K562 (cell line): ENCODE measurements around the gene NLRP9. TPM values are rescaled to one million over a fixed set of nuclear protein-coding genes. Genes with fewer than 3 reads are reported as not detected.

Experiments used
- BMI1 ChIP-seq: fragments of 150-350 bp; IDR thresholded peaks from 2 replicates; pipeline ENCODE4 v1.6.1; 2014; ENCODE audit warnings: low read length
- MTA1 ChIP-seq: fragments of 450-650 bp; IDR thresholded peaks from 2 replicates; pipeline ENCODE4 v1.6.1; 2017; ENCODE audit warnings: borderline replicate concordance
- RBBP5 ChIP-seq: fragments of 200-600 bp; sonication (generic); IDR thresholded peaks from 2 replicates; pipeline ENCODE4 v1.6.1; 2012; ENCODE audit warnings: borderline replicate concordance, mild to moderate bottlenecking, low read length, control low read depth, inconsistent platforms; ENCODE audit not compliant: insufficient read depth, poor library complexity, severe bottlenecking
- SIN3A ChIP-seq, 2 experiments: fragments of 150-350 bp in 1 of 2; IDR thresholded peaks; 2 replicates each; pipeline ENCODE4 v1.6.1; 2011 to 2016; ENCODE audit warnings: borderline replicate concordance in 2 of 2, low read depth in 2 of 2, low read length in 2 of 2, mild to moderate bottlenecking in 2 of 2, moderate library complexity in 2 of 2; ENCODE audit not compliant: control insufficient read depth in 1 of 2
- XRCC5 ChIP-seq: fragments of 200-400 bp; formaldehyde crosslinking; IDR thresholded peaks from 2 replicates; pipeline ENCODE4 v1.6.1; 2017; ENCODE audit warnings: low read depth, mild to moderate bottlenecking, low read length
- ZNF431 ChIP-seq: sonication (generic); formaldehyde crosslinking; IDR thresholded peaks from 2 replicates; pipeline ENCODE4 v1.8.0; 2022; ENCODE audit warnings: mild to moderate bottlenecking, missing genetic modification reagents
- polyA plus RNA-seq, 8 experiments: library from polyadenylated mRNA; depleted of rRNA in 4 of 8; stranded (reverse) in 5 of 8; unstranded in 3 of 8; fragments of >200 nt; fragmentation: Nextera tagmentation in 2 of 8; fragmentation: Illumina TruSeq in 1 of 8; extraction: Ambion mirVana in 2 of 8; extraction: Trizol in 1 of 8; gene quantifications; 2 replicates each; pipeline versions ENCODE4 v1.2.1 to v1.2.3, GENCODE V29; 2011 to 2014; ENCODE audit warnings: inconsistent platforms in 1 of 8, missing spikeins in 1 of 8
- total RNA-seq, 7 experiments: library from RNA; depleted of rRNA in 6 of 7; stranded (reverse); fragments of >200 nt in 6 of 7; fragmentation: Illumina TruSeq in 2 of 7; extraction: Trizol in 2 of 7; gene quantifications; 2 replicates each; pipeline versions ENCODE4 v1.2.1 to v1.2.3, GENCODE V29; 2011 to 2021; ENCODE audit warnings: low replicate concordance in 1 of 7
- TF ChIP-seq, protein P1 (sequence below): fragments of 250-450 bp; sonication (Bioruptor Pico); IDR thresholded peaks from 2 replicates; pipeline ENCODE4 v1.5.0; 2022; ENCODE audit warnings: mild to moderate bottlenecking
- TF ChIP-seq, protein P2 (sequence below): fragments of 450-650 bp; IDR thresholded peaks from 2 replicates; pipeline ENCODE4 v1.6.1; 2016; ENCODE audit warnings: missing biosample characterization, missing genetic modification characterization
- TF ChIP-seq, protein P3 (sequence below): fragments of 250-450 bp; sonication (Bioruptor Pico); IDR thresholded peaks from 2 replicates; pipeline ENCODE4 v1.5.0; 2020; ENCODE audit warnings: mild to moderate bottlenecking
- TF ChIP-seq, protein P4 (sequence below): sonication (generic); formaldehyde crosslinking; IDR thresholded peaks from 2 replicates; pipeline ENCODE4 v1.8.1; 2023; ENCODE audit warnings: mild to moderate bottlenecking, missing genetic modification reagents, moderate library complexity
- TF ChIP-seq, protein P5 (sequence below): fragments of 450-650 bp; IDR thresholded peaks from 2 replicates; pipeline ENCODE4 v1.7.1; 2018; ENCODE audit warnings: mild to moderate bottlenecking, low read depth; ENCODE audit not compliant: partially characterized antibody
- TF ChIP-seq, protein P6 (sequence below): sonication (generic); formaldehyde crosslinking; IDR thresholded peaks from 2 replicates; pipeline ENCODE4 v1.8.1; 2023; ENCODE audit warnings: mild to moderate bottlenecking, missing genetic modification reagents
- TF ChIP-seq, protein P7 (sequence below): sonication (generic); formaldehyde crosslinking; IDR thresholded peaks from 2 replicates; pipeline ENCODE4 v1.9.0; 2022; ENCODE audit warnings: mild to moderate bottlenecking, missing genetic modification reagents
- TF ChIP-seq, protein P8 (sequence below): fragments of 250-450 bp; sonication (Bioruptor Pico); IDR thresholded peaks from 2 replicates; pipeline ENCODE4 v1.4.0; 2020; ENCODE audit warnings: mild to moderate bottlenecking, moderate library complexity

NLRP9 gene
- total and polyA plus RNA-seq, 9 of the 15 experiments (the other 6 are each of a cell fraction or from before 2014, with no cell fraction given): not detected

DNA sequence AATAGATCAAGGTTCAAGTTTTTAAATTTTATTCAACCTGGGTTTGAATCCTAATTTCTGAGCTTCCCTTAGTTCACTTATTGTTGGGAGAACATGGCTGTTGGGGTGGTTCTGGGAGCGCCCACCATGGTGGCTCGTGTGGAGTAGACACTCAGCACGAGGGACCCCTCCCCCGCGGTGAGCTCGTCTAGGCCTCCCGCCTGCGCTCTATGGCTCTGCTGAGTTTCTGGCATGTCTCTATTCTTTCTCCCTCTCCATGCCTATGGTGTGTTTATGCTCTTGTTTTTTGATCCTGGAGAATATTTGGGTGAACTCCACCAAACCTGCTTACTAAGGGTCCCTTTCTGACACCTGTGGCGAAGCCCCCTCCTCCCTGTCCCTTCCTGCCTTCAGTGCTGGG is 64.7 kb downstream of the NLRP9 start (continued):
- TF ChIP-seq, protein P1, sequence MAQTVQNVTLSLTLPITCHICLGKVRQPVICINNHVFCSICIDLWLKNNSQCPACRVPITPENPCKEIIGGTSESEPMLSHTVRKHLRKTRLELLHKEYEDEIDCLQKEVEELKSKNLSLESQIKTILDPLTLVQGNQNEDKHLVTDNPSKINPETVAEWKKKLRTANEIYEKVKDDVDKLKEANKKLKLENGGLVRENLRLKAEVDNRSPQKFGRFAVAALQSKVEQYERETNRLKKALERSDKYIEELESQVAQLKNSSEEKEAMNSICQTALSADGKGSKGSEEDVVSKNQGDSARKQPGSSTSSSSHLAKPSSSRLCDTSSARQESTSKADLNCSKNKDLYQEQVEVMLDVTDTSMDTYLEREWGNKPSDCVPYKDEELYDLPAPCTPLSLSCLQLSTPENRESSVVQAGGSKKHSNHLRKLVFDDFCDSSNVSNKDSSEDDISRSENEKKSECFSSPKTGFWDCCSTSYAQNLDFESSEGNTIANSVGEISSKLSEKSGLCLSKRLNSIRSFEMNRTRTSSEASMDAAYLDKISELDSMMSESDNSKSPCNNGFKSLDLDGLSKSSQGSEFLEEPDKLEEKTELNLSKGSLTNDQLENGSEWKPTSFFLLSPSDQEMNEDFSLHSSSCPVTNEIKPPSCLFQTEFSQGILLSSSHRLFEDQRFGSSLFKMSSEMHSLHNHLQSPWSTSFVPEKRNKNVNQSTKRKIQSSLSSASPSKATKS (CRISPR knock-in tag): no peak
- peak in 1 of 2 experiments; percentile 39; a peak in 1 of 4 replicates for TF ChIP-seq SIN3A (IDR thresholded peaks at IDR 0.05; ENCODE audit: borderline replicate concordance in 2 of 2, control insufficient read depth in 1 of 2, low read depth in 2 of 2, low read length in 2 of 2)
- TF ChIP-seq, protein P2, sequence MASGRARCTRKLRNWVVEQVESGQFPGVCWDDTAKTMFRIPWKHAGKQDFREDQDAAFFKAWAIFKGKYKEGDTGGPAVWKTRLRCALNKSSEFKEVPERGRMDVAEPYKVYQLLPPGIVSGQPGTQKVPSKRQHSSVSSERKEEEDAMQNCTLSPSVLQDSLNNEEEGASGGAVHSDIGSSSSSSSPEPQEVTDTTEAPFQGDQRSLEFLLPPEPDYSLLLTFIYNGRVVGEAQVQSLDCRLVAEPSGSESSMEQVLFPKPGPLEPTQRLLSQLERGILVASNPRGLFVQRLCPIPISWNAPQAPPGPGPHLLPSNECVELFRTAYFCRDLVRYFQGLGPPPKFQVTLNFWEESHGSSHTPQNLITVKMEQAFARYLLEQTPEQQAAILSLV (tag): no peak
- TF ChIP-seq, protein P3, sequence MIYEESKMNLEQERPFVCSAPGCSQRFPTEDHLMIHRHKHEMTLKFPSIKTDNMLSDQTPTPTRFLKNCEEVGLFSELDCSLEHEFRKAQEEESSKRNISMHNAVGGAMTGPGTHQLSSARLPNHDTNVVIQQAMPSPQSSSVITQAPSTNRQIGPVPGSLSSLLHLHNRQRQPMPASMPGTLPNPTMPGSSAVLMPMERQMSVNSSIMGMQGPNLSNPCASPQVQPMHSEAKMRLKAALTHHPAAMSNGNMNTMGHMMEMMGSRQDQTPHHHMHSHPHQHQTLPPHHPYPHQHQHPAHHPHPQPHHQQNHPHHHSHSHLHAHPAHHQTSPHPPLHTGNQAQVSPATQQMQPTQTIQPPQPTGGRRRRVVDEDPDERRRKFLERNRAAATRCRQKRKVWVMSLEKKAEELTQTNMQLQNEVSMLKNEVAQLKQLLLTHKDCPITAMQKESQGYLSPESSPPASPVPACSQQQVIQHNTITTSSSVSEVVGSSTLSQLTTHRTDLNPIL (CRISPR knock-in tag): no peak
- TF ChIP-seq, protein P4, sequence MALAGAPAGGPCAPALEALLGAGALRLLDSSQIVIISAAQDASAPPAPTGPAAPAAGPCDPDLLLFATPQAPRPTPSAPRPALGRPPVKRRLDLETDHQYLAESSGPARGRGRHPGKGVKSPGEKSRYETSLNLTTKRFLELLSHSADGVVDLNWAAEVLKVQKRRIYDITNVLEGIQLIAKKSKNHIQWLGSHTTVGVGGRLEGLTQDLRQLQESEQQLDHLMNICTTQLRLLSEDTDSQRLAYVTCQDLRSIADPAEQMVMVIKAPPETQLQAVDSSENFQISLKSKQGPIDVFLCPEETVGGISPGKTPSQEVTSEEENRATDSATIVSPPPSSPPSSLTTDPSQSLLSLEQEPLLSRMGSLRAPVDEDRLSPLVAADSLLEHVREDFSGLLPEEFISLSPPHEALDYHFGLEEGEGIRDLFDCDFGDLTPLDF (CRISPR knock-in tag): no peak
- TF ChIP-seq BMI1: no peak
- no peak for TF ChIP-seq MTA1
- TF ChIP-seq, protein P5, sequence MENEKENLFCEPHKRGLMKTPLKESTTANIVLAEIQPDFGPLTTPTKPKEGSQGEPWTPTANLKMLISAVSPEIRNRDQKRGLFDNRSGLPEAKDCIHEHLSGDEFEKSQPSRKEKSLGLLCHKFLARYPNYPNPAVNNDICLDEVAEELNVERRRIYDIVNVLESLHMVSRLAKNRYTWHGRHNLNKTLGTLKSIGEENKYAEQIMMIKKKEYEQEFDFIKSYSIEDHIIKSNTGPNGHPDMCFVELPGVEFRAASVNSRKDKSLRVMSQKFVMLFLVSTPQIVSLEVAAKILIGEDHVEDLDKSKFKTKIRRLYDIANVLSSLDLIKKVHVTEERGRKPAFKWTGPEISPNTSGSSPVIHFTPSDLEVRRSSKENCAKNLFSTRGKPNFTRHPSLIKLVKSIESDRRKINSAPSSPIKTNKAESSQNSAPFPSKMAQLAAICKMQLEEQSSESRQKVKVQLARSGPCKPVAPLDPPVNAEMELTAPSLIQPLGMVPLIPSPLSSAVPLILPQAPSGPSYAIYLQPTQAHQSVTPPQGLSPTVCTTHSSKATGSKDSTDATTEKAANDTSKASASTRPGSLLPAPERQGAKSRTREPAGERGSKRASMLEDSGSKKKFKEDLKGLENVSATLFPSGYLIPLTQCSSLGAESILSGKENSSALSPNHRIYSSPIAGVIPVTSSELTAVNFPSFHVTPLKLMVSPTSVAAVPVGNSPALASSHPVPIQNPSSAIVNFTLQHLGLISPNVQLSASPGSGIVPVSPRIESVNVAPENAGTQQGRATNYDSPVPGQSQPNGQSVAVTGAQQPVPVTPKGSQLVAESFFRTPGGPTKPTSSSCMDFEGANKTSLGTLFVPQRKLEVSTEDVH: no peak
- TF ChIP-seq, protein P6, sequence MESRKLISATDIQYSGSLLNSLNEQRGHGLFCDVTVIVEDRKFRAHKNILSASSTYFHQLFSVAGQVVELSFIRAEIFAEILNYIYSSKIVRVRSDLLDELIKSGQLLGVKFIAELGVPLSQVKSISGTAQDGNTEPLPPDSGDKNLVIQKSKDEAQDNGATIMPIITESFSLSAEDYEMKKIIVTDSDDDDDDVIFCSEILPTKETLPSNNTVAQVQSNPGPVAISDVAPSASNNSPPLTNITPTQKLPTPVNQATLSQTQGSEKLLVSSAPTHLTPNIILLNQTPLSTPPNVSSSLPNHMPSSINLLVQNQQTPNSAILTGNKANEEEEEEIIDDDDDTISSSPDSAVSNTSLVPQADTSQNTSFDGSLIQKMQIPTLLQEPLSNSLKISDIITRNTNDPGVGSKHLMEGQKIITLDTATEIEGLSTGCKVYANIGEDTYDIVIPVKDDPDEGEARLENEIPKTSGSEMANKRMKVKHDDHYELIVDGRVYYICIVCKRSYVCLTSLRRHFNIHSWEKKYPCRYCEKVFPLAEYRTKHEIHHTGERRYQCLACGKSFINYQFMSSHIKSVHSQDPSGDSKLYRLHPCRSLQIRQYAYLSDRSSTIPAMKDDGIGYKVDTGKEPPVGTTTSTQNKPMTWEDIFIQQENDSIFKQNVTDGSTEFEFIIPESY (CRISPR knock-in tag): peak; percentile 72; the same call in 1 of the 2 replicates
- no peak for TF ChIP-seq ZNF431
- TF ChIP-seq RBBP5: peak; percentile 33
- TF ChIP-seq, protein P7, sequence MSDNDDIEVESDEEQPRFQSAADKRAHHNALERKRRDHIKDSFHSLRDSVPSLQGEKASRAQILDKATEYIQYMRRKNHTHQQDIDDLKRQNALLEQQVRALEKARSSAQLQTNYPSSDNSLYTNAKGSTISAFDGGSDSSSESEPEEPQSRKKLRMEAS (CRISPR knock-in tag): peak; percentile 69
- TF ChIP-seq XRCC5: no peak
- TF ChIP-seq, protein P8, sequence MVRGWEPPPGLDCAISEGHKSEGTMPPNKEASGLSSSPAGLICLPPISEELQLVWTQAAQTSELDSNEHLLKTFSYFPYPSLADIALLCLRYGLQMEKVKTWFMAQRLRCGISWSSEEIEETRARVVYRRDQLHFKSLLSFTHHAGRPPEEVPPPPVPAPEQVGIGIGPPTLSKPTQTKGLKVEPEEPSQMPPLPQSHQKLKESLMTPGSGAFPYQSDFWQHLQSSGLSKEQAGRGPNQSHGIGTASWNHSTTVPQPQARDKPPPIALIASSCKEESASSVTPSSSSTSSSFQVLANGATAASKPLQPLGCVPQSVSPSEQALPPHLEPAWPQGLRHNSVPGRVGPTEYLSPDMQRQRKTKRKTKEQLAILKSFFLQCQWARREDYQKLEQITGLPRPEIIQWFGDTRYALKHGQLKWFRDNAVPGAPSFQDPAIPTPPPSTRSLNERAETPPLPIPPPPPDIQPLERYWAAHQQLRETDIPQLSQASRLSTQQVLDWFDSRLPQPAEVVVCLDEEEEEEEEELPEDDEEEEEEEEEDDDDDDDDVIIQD (CRISPR knock-in tag): no peak
